Thyroid gland (tissue), 4 donors: ENCODE results near the gene KAZALD1.

Experiments
- CTCF ChIP-seq, 6 experiments: fragments of 200-600 bp in 3 of 6; fragments of 450-650 bp in 3 of 6; sonication (generic) in 3 of 6; IDR thresholded peaks; one replicate each; pipeline ENCODE4 v1.5.1; 2016 to 2019; ENCODE audit warnings: antibody characterized with exemption in 6 of 6, mild to moderate bottlenecking in 2 of 6, inconsistent platforms in 1 of 6, moderate library complexity in 1 of 6
- POLR2A ChIP-seq, 2 donors: fragments of 450-650 bp; IDR thresholded peaks; one replicate each; pipeline ENCODE4 v1.6.1; 2017; ENCODE audit warnings: antibody characterized with exemption in 2 of 2, mild to moderate bottlenecking in 2 of 2, moderate library complexity in 1 of 2

- TF ChIP-seq CTCF (IDR thresholded peaks at IDR 0.05): no peak
- no peak for TF ChIP-seq POLR2A (IDR thresholded peaks at IDR 0.05)
Observed at GRCh38 chr10:101036726-101037125, 25.1 kb upstream of the KAZALD1 start.
